Vagina (tissue), 2 donors: ENCODE measurements around the gene ABTB2. TPM values are rescaled to one million over a fixed set of nuclear protein-coding genes. Genes with fewer than 3 reads are reported as not detected.

Experiments
- DNase-seq, 2 donors: peaks; one replicate each; pipeline ENCODE4 v3.0.0-alpha.2; 2017; ENCODE audit errors: extremely low spot score in 2 of 2
- H3K27ac ChIP-seq: fragments of 200-600 bp; sonication (generic); one replicate; pipeline ENCODE4 v1.5.1; 2019
- H3K27me3 ChIP-seq: fragments of 200-600 bp; sonication (generic); one replicate; pipeline ENCODE4 v1.5.1; 2019
- H3K36me3 ChIP-seq, 2 donors: fragments of 200-600 bp; sonication (generic); one replicate each; pipeline ENCODE4 v1.5.1; 2017 to 2019
- H3K4me1 ChIP-seq: fragments of 200-600 bp; sonication (generic); one replicate; pipeline ENCODE4 v1.5.1; 2019
- H3K4me3 ChIP-seq, 2 donors: fragments of 200-600 bp; sonication (generic); 1 replicate in 1 of 2; 2 replicates in 1 of 2; pipeline ENCODE4 v1.5.1; 2016 to 2019
- H3K9me3 ChIP-seq: fragments of 200-600 bp; sonication (generic); one replicate; pipeline ENCODE4 v1.5.1; 2019
- CTCF ChIP-seq, 3 experiments: fragments of 450-650 bp in 2 of 3; fragments of 200-600 bp in 1 of 3; sonication (generic) in 1 of 3; IDR thresholded peaks; one replicate each; pipeline ENCODE4 v1.5.1; 2017 to 2019; ENCODE audit warnings: antibody characterized with exemption in 3 of 3, mild to moderate bottlenecking in 2 of 3, moderate library complexity in 2 of 3
- POLR2A ChIP-seq, 2 donors: fragments of 450-650 bp; IDR thresholded peaks; one replicate each; pipeline ENCODE4 v1.6.1; 2017; ENCODE audit warnings: antibody characterized with exemption in 2 of 2, mild to moderate bottlenecking in 2 of 2, moderate library complexity in 2 of 2
- POLR2AphosphoS5 ChIP-seq, 2 donors: sonication (generic); formaldehyde crosslinking; IDR thresholded peaks; one replicate each; pipeline ENCODE4 v1.9.0; 2017; ENCODE audit warnings: antibody characterized with exemption in 2 of 2, mild to moderate bottlenecking in 2 of 2, low read depth in 1 of 2; ENCODE audit not compliant: insufficient read depth in 1 of 2
- intact Hi-C: fragments of 100-400 bp; cut with DNase I; formaldehyde crosslinking; loops from one replicate; pipeline ENCODE4 v1.15.1; 2023
- total RNA-seq: library from RNA; depleted of rRNA; stranded (reverse); fragments of >200 nt; gene quantifications from one replicate; pipeline ENCODE4 v1.2.3, GENCODE V29; 2016

The ABTB2 gene
- total RNA-seq, result 10.8 TPM

GRCh38 chr11:34357701-34358257, at the start of gene ABTB2:
Gene ABTB2, minus strand, starts transcription at chr11:34358010.
- intact Hi-C loops, result loop anchor here (2.0 to 5.0 kb wide), 3 partner anchors 27 to 361 kb away; partner anchors contain the start of gene CAPRIN1
- no peaks in the 10 kb centered on the region for H3K9me3 ChIP-seq
- H3K4me1 ChIP-seq, result peaks cover 26% of the 10 kb centered on the region
- no peaks in the 10 kb centered on the region for H3K27me3 ChIP-seq
- TF ChIP-seq CTCF (IDR thresholded peaks at IDR 0.05), result no peak
- peak; percentile 39 to 97 for TF ChIP-seq POLR2A (IDR thresholded peaks at IDR 0.05)
- TF ChIP-seq POLR2AphosphoS5 (IDR thresholded peaks at IDR 0.05; ENCODE audit: insufficient read depth in 1 of 2, low read depth in 1 of 2), result peak; percentile 53 to 97
- DNase-seq, result peak in 1 of 2 donors; percentile 98
- peak within 1 kb of the TSS; percentile 61 to 70 for H3K4me3 ChIP-seq
- no peaks in the 10 kb centered on the region for H3K36me3 ChIP-seq
- H3K27ac ChIP-seq, result peak within 1 kb of the TSS; percentile 74

- Histone ChIP-seq H3K4me1 (no peaks in the 10 kb centered on the region), H3K36me3 (no peaks in the 10 kb centered on the region), H3K9me3 (no peaks in the 10 kb centered on the region), H3K4me3 (no peak overlapping the region), H3K27ac (no peak overlapping the region), H3K27me3 (no peaks in the 10 kb centered on the region)
- no peak for TF ChIP-seq POLR2AphosphoS5 (IDR thresholded peaks at IDR 0.05; ENCODE audit: insufficient read depth in 1 of 2, low read depth in 1 of 2)
- no peak for TF ChIP-seq POLR2A (IDR thresholded peaks at IDR 0.05)
- TF ChIP-seq CTCF (IDR thresholded peaks at IDR 0.05), result no peak
- no peak for DNase-seq
- intact Hi-C loops, result no loop called here
These were observed 49.5 kb upstream of the ABTB2 start for GRCh38 chr11:34407121-34407813.

DNA sequence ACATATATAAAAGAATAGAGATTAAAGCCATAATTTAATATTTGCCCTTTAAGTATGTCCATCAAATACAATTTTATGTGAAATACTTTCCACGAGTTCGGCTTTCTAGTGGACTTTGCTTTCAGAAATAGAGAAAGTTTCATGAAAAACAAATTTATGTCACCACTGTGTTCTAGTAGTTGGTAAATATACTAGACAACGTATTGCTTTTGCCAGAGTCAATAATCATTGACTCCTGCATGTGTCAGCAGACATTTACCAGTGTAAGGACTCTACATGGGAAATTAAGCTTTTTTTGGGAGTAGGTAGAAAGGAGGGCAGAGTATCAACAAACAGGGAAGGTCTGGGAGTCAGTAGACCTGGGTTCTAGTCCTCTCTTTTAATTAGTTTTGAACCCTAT, 48.6 kb upstream of the ABTB2 start:
- H3K9me3 ChIP-seq, result no peaks in the 10 kb centered on the region
- no peak overlapping the region for H3K4me3 ChIP-seq
- H3K27ac ChIP-seq, result no peak overlapping the region
- DNase-seq, result no peak
- H3K36me3 ChIP-seq, result no peaks in the 10 kb centered on the region
- H3K4me1 ChIP-seq, result no peaks in the 10 kb centered on the region
- intact Hi-C loops, result no loop called here
- H3K27me3 ChIP-seq, result no peaks in the 10 kb centered on the region
- TF ChIP-seq POLR2A (IDR thresholded peaks at IDR 0.05), result no peak
- no peak for TF ChIP-seq POLR2AphosphoS5 (IDR thresholded peaks at IDR 0.05; ENCODE audit: insufficient read depth in 1 of 2, low read depth in 1 of 2)
- TF ChIP-seq CTCF (IDR thresholded peaks at IDR 0.05), result no peak

- Histone ChIP-seq H3K4me3 (no peak overlapping the region), H3K27ac (no peak overlapping the region), H3K9me3 (no peaks in the 10 kb centered on the region), H3K36me3 (no peaks in the 10 kb centered on the region), H3K4me1 (no peaks in the 10 kb centered on the region), H3K27me3 (no peaks in the 10 kb centered on the region)
- DNase-seq, result no peak
- intact Hi-C loops, result no loop called here
- TF ChIP-seq CTCF (IDR thresholded peaks at IDR 0.05) (no peak), POLR2A (IDR thresholded peaks at IDR 0.05) (no peak), POLR2AphosphoS5 (IDR thresholded peaks at IDR 0.05; ENCODE audit: insufficient read depth in 1 of 2, low read depth in 1 of 2) (no peak)
These were observed 47.5 kb upstream of the ABTB2 start for GRCh38 chr11:34405079-34405858.
